ENCODE data around the gene CALML3.

DNA sequence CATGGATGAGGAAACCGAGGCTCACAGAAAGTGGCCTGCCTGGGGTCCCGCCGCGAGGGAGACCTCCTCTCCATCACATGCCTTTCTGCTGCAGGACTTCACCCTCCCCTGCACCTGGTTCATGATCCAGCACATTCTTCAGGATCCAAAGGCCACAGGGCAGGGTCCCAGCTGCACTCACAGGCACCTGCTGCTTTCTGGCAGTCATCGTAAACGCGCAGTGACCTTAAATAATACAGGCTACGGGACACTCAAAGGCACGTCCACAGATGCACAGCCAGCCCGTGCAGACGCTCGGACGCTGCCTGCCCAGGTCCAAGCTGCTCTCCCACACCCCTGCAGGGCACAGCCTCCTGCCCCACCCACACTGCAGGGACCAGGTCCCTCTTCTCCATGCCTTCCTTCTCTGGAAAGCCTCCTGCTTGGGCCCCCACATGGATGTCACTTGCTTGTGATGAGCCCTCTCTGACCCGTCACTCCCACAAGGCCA, 49.9 kb downstream of the CALML3 start:
- TF ChIP-seq CTCF (IDR thresholded peaks at IDR 0.05 in 8 of 11, conservative IDR thresholded peaks at IDR 0.05 in 3 of 11) (no peak), POLR2A (IDR thresholded peaks at IDR 0.05) (no peak), POLR2AphosphoS5 (IDR thresholded peaks at IDR 0.05) (no peak)

Measured in spleen (tissue), 7 donors.